HG03558 (cell line): ENCODE measurements around the gene COL26A1.
"Not testable (repeated sequence)": the region's sequence is repeated elsewhere in the genome, so short reads cannot be mapped to it uniquely, and the experiment has no call there.

Experiments used
- ATAC-seq: cut with Tn5 transposase; IDR thresholded peaks from one replicate; pipeline ENCODE4 v1.9.1; 2021; ENCODE audit warnings: moderate number of reproducible peaks; ENCODE audit not compliant: unreplicated experiment; ENCODE audit errors: extremely low read depth

Gene COL26A1

GRCh38 chr7:101399759-101400158, 37.1 kb downstream of the COL26A1 start:
- ATAC-seq, result no peak

- no peak for ATAC-seq
Observed at GRCh38 chr7:101400751-101401150, 38.1 kb downstream of the COL26A1 start.

- no peak for ATAC-seq
Observed at GRCh38 chr7:101401390-101402080, 38.9 kb downstream of the COL26A1 start.

GRCh38 chr7:101402081-101402779, 39.6 kb downstream of the COL26A1 start:
- ATAC-seq, result no peak

DNA sequence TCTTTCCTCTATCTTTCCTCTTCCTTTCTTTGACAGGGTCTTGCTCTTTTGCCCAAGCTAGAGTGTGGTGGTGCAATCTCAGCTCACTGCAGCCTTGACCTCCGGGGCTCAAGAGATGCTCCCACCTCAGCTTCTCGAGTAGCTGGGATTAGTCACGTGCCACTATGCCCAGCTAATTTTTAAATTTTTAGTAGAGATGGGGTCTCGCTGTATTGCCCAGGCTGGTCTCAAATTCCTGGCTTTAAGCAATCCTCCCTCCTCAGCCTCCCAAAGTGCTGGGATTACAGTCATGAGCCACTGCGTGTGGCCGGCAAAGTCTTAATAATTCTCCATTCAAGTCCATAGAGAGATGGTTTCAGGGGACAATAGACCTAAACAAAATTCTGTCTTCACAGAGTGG, 40.2 kb downstream of the COL26A1 start:
- ATAC-seq, result no peak

- no peak for ATAC-seq
Observed at GRCh38 chr7:101405474-101406067, 42.9 kb downstream of the COL26A1 start.

DNA sequence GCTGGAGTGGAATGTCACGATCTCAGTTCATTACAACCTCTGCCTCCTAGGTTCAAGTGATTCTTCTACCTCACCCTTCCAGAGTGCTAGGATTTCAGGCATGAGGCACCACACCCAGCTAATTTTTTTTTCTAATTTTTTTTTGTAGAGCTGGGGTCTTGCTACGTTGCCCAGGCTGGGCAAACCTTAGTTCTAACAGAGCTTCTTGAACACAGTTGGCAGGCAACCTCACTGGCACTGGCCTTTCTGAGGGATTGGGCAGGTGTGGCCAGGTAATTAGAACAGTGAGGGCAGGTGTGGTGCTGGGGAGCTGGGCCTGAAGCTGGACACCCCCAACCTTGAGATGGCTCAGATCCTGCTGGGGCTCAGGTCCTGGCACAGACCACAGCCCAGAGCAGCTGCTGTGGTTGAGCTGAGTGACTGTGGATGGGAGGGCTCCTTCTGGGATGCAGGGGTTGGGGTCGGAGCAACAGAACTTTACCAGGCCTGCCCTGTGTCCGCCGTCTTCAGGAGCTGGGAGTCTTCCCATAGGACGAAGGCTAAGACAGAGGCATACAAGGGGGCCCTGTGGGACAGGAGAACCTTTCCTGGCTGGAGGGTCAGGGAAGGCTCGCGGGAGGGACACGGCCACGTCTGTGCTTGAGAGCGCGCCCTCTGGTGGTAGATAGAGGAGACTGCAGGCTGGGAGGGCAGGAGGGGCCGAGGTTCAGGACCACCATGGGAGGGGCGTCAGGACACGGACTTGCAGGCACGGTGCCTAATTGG, 48.2 kb downstream of the COL26A1 start:
- ATAC-seq, result no peak

- no peak for ATAC-seq
Observed at GRCh38 chr7:101411508-101411874, 48.8 kb downstream of the COL26A1 start.

DNA sequence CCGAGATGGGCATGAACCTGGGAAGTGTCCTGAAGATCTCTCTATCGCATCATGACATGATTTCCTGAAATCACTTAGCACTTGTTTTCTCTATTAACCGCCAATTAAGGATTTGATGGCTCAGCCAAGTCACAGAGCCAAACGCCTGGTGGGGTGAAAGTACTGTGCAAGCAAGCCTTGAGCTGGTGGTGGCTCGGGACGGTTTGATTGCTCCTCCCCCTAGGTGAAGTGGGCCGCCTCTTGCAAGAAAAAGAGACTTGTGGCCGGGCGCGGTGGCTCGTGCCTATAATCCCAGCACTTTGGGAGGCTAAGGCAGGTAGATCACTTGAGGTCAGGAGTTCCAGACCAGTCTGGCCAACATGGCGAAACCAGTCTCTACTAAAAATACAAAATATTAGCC, 50.3 kb downstream of the COL26A1 start:
- ATAC-seq, result no peak

- no peak for ATAC-seq
Observed at GRCh38 chr7:101418694-101419093, 56.0 kb downstream of the COL26A1 start.

DNA sequence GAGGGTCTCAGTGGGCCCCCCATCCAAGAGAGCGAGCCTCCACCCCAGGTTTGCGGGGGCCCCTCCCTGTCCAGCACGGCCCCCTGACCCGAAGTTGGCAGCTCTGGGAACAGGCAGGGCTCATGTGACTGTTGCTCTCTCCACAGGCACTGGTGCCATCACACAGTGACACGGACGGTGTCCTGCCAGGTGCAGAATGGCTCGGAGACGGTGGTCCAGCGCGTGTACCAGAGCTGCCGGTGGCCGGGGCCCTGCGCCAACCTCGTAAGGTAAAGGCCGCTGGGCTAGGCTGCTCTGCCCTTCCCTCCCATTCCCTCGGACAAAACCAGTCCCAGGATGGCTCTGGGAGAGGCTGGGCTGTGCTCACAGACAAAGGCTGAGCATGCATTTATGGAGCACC, 57.2 kb downstream of the COL26A1 start:
- ATAC-seq, result no peak

DNA sequence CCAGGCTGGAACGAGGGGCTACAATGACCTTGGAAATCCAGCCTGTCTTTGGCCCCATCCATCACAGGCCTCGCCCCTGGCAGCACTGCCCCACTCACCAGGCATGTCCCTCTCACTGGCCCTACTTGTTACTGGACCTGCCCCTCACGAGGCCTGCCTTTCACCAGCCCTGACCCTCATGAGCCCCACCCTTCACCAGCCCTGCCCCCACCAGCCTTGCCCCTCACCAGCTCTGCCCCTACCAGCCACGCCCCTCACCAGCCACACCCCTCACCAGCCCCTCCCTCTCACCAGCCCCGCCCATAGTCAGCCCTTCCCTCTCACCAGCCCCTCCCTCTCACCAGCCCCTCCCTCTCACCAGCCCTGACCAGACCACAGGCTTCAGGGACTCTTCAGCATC, 57.8 kb downstream of the COL26A1 start:
- no peak for ATAC-seq

DNA sequence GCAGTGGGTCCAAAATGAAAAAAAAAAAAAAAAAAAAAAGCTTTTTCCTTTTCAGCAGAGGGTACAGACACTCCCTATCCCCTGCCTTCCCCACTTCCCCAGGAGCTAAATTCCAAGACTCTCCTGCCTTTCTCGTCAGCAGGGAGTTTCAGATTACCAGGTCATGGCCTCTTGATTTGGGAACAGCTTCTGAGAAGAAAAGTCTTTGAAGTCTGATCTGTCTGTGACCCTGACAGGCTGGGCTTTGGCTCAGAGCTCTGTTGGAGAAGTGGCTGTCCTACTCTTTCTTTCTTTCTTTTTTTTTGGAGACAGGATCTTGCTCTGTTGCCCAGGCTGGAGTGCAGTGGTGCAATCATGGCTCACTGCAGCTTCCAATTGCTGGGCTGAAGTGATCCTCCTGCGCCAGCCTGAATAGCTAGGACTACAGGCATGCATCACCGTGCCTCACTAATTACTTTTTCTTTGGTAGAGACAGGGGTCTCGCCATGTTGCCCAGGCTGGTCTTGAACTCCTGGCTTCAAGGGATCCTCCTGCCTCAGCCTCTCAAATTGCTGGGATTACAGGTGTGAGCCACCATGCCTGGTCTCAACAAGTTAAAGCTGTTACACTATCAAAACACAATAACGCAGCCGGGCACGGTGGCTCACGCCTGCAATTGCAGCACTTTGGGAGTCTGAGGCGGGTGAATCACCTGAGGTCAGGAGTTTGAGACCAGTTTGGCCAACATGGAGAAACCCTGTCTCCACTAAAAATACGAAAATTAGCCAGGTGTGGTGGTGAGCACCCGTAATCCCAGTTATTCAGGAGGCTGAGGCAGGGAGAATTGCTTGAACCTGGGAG, 59.9 kb downstream of the COL26A1 start:
- no peak for ATAC-seq

GRCh38 chr7:101426303-101427011, 63.8 kb downstream of the COL26A1 start:
- no peak for ATAC-seq

DNA sequence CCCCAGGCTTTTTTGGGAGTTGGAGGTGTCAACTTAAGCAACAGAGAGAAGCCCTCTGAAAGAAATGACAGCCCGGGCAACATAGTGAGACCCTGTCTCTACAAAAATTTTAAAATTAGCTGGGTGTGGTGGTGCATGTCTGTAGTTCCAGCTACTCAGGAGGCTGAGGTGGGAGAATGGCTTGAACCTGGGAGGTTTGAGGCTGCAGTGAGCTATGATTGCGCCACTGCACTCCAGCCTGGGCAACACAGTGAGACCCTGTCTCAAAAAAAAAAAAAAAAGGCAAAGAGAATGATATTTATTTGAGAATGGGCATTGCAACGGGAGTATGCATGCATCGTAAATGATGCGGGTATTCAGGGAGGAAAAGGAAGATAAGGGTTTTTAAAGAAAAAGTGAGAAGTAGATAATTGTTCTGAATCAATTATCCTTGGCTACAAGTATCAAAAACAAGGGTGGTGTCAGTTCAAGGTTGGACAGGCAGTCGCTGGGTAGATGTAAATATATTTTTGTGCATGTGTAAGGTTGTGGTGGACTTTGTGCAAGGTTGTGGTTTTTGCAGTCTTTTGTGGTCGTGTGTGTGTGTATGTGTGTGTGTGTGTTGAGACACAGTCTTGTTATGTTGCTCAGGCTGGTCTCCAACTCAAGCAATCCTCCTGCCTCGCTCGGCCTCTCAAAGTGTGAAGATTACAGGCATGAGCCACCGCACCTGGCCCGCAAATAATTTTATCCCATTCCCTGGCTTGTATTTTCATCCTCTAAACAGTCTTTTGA, 65.6 kb downstream of the COL26A1 start:
- ATAC-seq, result no peak

DNA sequence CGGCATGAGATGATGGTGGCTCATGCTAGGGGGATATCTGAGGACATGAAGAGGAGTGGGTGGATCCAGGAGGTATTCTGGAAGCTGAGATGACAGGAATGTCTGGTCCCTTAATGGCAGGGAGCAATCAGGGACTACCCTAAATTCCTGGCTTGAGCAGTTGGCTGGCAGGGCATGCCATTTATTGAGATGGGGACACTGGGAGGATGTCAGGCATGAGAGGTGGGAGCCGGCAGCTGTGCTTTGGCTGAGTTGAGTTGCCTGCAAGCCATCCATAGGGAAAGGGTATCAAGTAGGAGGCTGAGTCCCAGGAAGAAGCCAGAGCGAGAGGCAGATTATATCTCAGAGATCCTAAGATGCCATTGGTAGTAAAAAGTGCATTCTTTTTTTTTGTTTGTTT, 69.6 kb downstream of the COL26A1 start:
- ATAC-seq, result no peak

- no peak for ATAC-seq
Observed at GRCh38 chr7:101433688-101434087, 71.0 kb downstream of the COL26A1 start.

DNA sequence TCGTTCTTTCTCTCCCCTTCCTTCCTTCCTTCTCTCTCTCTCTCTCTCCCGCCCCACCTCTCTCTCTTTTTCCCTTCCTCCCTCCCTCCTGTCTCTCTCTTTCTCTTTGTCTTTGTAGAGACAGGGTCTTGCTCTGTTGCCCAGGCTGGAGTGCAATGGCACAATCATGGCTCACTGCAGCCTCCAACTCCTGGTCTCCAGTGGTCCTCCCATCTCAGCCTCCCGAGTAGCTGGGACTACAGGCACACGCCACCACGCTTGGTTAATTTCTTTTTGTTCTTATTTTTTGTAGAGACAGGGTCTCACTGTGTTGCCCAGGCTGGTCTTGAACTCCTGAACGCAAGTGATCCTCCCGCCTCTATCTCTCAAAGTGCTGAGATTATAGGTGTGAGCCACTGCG, 71.5 kb downstream of the COL26A1 start:
- ATAC-seq, result not testable (repeated sequence)
